ENCODE results near the gene TNFRSF13B. TPM values are rescaled to one million over a fixed set of nuclear protein-coding genes. Genes with fewer than 3 reads are reported as not detected.

The TNFRSF13B gene
- total RNA-seq, 2 experiments from 2014 or later, result not detected

- ChIA-PET POLR2A (no interaction called here), CTCF (no interaction called here)
- Mint-ChIP-seq H3K27me3 (no peaks in the 10 kb centered on the region), H3K9me3 (ENCODE audit: low read depth) (no peaks in the 10 kb centered on the region), H3K4me1 (no peaks in the 10 kb centered on the region), H3K4me3 (no peak overlapping the region), H3K36me3 (ENCODE audit: low read depth) (no peaks in the 10 kb centered on the region), H3K27ac (no peak overlapping the region)
- DNase-seq, result no peak
- intact Hi-C loops (cut with DNase I, micrococcal nuclease), result no loop called here
- no peak for ATAC-seq
Measured at GRCh38 chr17:16939606-16940115, 32.3 kb downstream of the TNFRSF13B start.

- CTCF ChIA-PET, result no interaction called here
- H3K27me3 Mint-ChIP-seq, result no peaks in the 10 kb centered on the region
Measured at GRCh38 chr17:16939208-16939576, 32.7 kb downstream of the TNFRSF13B start.

GRCh38 chr17:16938496-16939207, 33.3 kb downstream of the TNFRSF13B start:
- ChIA-PET CTCF (no interaction called here), POLR2A (no interaction called here)
- Mint-ChIP-seq H3K36me3 (ENCODE audit: low read depth) (no peaks in the 10 kb centered on the region), H3K9me3 (ENCODE audit: low read depth) (no peaks in the 10 kb centered on the region), H3K27me3 (no peaks in the 10 kb centered on the region), H3K4me3 (no peak overlapping the region), H3K27ac (no peak overlapping the region), H3K4me1 (no peaks in the 10 kb centered on the region)
- DNase-seq, result no peak
- intact Hi-C loops (cut with DNase I, micrococcal nuclease), result no loop called here
- ATAC-seq, result no peak

More at GRCh38 chr17:16939208-16939576, 32.7 kb downstream of the TNFRSF13B start:
- Mint-ChIP-seq H3K4me1 (no peaks in the 10 kb centered on the region), H3K36me3 (ENCODE audit: low read depth) (no peaks in the 10 kb centered on the region), H3K27ac (no peak overlapping the region), H3K4me3 (no peak overlapping the region), H3K9me3 (ENCODE audit: low read depth) (no peaks in the 10 kb centered on the region)
- intact Hi-C loops (cut with DNase I, micrococcal nuclease), result no loop called here
- ATAC-seq (no peak), DNase-seq (no peak)
- POLR2A ChIA-PET, result no interaction called here

DNA sequence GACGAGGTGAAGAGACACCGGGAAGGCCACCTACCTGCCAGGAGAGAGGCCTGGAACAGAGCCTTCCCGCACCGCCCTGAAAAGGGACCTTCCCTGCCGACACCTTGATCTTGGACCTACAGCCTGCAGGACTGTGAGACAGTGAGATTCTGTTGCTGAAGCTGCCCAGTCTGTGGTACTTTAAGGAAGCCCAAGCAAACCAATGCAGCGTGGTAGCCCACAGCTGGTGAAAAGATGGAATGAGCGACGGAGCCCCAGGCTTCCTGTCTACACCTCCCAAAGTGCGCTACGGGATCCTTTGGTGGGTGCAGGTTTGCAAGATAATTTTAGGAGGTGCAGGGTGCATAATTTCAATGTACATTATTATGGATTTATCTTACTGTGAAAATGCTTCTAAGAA, 33.9 kb downstream of the TNFRSF13B start:
- no peaks in the 10 kb centered on the region for H3K27me3 Mint-ChIP-seq
- ChIA-PET POLR2A (no interaction called here), CTCF (no interaction called here)
- no peaks in the 10 kb centered on the region for H3K36me3 Mint-ChIP-seq (ENCODE audit: low read depth)
- no peaks in the 10 kb centered on the region for H3K9me3 Mint-ChIP-seq (ENCODE audit: low read depth)
- DNase-seq (no peak), ATAC-seq (no peak)
- no peak overlapping the region for H3K27ac Mint-ChIP-seq
- H3K4me3 Mint-ChIP-seq, result no peak overlapping the region
- H3K4me1 Mint-ChIP-seq, result no peaks in the 10 kb centered on the region
- intact Hi-C loops (cut with DNase I, micrococcal nuclease), result no loop called here

DNA sequence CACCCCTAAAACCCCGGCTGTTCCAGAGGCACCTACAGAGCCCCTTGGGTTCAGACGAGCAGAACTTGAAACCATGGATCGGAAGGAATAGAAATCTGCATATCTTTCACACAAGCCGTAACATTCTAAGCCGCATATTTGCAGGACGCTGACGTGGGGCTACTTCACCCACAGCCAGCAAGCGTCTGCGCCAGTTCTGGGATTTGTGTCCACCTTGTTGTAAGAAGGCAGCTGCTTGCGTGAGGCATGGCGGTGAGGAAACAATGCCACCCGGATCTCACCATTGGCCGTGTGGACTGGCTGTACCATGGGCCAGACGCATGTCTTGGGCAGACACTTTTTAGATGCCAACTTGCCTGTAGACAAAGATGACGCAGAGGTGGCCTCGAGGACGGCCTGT, 34.5 kb downstream of the TNFRSF13B start:
- Mint-ChIP-seq H3K27me3 (no peaks in the 10 kb centered on the region), H3K9me3 (ENCODE audit: low read depth) (no peaks in the 10 kb centered on the region), H3K27ac (no peak overlapping the region), H3K36me3 (ENCODE audit: low read depth) (no peaks in the 10 kb centered on the region), H3K4me1 (no peaks in the 10 kb centered on the region), H3K4me3 (no peak overlapping the region)
- ChIA-PET POLR2A (no interaction called here), CTCF (no interaction called here)
- intact Hi-C loops (cut with DNase I, micrococcal nuclease), result no loop called here
- ATAC-seq (no peak), DNase-seq (no peak)

GRCh38 chr17:16936536-16937310, 35.2 kb downstream of the TNFRSF13B start:
- ChIA-PET POLR2A (no interaction called here), CTCF (interaction anchor here (0.6 kb wide), 1 partner anchor 9 kb away, joined by 3 read pairs; no protein-coding TSS in a partner anchor)
- no peak for ATAC-seq
- Mint-ChIP-seq H3K27me3 (no peaks in the 10 kb centered on the region), H3K27ac (no peak overlapping the region), H3K36me3 (ENCODE audit: low read depth) (no peaks in the 10 kb centered on the region), H3K4me1 (no peaks in the 10 kb centered on the region), H3K4me3 (no peak overlapping the region), H3K9me3 (ENCODE audit: low read depth) (no peaks in the 10 kb centered on the region)
- intact Hi-C loops (cut with DNase I, micrococcal nuclease), result no loop called here
- DNase-seq, result no peak

DNA sequence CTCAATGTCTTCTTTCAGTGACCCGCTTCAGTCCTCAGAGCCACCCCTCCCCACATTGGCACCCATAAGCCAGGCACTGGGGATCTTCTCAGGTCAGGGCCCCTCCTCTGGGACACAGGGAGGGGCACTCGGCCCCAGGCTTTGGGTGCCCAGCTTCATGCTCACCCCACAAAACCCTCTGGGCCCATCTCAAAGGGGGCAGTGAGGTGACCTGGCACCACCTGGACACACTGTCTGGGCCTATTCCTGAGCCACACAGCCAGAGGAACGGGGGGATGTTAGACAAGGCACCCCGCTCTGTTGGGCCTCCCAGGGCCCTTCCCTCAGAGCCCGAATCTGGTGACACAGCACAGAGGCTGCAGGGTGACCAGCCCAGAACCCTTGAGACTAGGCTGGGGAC, 36.1 kb downstream of the TNFRSF13B start:
- DNase-seq (no peak), ATAC-seq (no peak)
- ChIA-PET CTCF (no interaction called here), POLR2A (no interaction called here)
- intact Hi-C loops (cut with DNase I, micrococcal nuclease), result no loop called here
- Mint-ChIP-seq H3K4me1 (no peaks in the 10 kb centered on the region), H3K27ac (no peak overlapping the region), H3K36me3 (ENCODE audit: low read depth) (no peaks in the 10 kb centered on the region), H3K4me3 (no peak overlapping the region), H3K27me3 (no peaks in the 10 kb centered on the region), H3K9me3 (ENCODE audit: low read depth) (no peaks in the 10 kb centered on the region)

DNA sequence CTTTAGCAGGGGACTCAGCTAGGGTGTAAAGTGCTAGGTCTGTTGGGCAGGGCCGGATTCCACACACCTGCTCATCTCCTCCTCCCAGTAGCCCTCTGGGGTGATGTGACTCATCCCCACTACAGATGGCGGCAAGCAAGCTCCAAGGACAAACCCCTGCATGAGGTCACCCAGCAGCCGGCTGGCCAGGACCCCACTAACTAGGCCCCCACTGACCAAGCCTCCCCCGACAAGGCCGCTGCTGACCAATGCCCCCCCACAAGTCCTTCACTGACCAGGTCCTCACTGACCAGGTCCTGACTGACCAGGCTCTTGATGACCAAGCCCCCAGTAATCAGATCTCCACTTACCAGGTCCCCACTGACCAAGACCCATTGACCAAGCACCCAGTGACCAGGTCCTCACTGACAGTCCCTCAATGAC, 36.7 kb downstream of the TNFRSF13B start:
- POLR2A ChIA-PET, result no interaction called here
- ATAC-seq (no peak), DNase-seq (no peak)
- no peak overlapping the region for H3K4me3 Mint-ChIP-seq
- no peaks in the 10 kb centered on the region for H3K9me3 Mint-ChIP-seq (ENCODE audit: low read depth)
- no peaks in the 10 kb centered on the region for H3K36me3 Mint-ChIP-seq (ENCODE audit: low read depth)
- no peaks in the 10 kb centered on the region for H3K27me3 Mint-ChIP-seq
- CTCF ChIA-PET, result no interaction called here
- no peak overlapping the region for H3K27ac Mint-ChIP-seq
- intact Hi-C loops (cut with DNase I, micrococcal nuclease), result no loop called here
- H3K4me1 Mint-ChIP-seq, result no peaks in the 10 kb centered on the region

DNA sequence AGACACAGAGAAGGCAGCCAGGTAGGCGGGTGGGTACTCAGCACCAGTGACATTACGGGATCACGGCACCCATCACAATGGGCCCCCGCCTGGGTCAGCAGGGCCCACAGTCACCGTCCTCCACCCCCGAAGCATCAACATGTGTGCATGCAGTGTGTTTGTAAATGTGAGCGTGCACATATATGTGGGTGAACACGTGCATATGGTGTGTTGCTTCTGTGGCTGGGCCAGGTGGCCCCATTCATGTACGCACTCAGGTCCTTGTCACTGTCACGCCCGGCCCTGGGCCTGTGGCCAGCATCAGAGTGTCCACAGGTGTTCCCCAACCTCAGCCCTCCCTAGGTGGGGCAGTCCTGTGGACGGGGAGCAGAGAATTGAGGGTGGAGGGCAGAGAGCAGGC, 37.1 kb downstream of the TNFRSF13B start:
- Mint-ChIP-seq H3K4me3 (no peak overlapping the region), H3K27ac (no peak overlapping the region), H3K4me1 (no peaks in the 10 kb centered on the region), H3K9me3 (ENCODE audit: low read depth) (no peaks in the 10 kb centered on the region), H3K36me3 (ENCODE audit: low read depth) (no peaks in the 10 kb centered on the region), H3K27me3 (no peaks in the 10 kb centered on the region)
- no peak for DNase-seq
- ChIA-PET CTCF (no interaction called here), POLR2A (no interaction called here)
- intact Hi-C loops (cut with DNase I, micrococcal nuclease), result no loop called here
- ATAC-seq, result no peak

GRCh38 chr17:16934133-16934795, 37.7 kb downstream of the TNFRSF13B start:
- ChIA-PET POLR2A (no interaction called here), CTCF (no interaction called here)
- Mint-ChIP-seq H3K36me3 (ENCODE audit: low read depth) (no peaks in the 10 kb centered on the region), H3K27ac (no peak overlapping the region), H3K4me1 (no peaks in the 10 kb centered on the region), H3K9me3 (ENCODE audit: low read depth) (no peaks in the 10 kb centered on the region), H3K27me3 (no peaks in the 10 kb centered on the region), H3K4me3 (no peak overlapping the region)
- intact Hi-C loops (cut with DNase I, micrococcal nuclease), result no loop called here
- ATAC-seq (no peak), DNase-seq (no peak)

- DNase-seq, result no peak
- no peaks in the 10 kb centered on the region for H3K27me3 Mint-ChIP-seq
- intact Hi-C loops (cut with DNase I, micrococcal nuclease), result no loop called here
- ChIA-PET CTCF (no interaction called here), POLR2A (no interaction called here)
- H3K36me3 Mint-ChIP-seq (ENCODE audit: low read depth), result no peaks in the 10 kb centered on the region
- H3K4me3 Mint-ChIP-seq, result no peak overlapping the region
- no peak for ATAC-seq
- no peaks in the 10 kb centered on the region for H3K9me3 Mint-ChIP-seq (ENCODE audit: low read depth)
- no peak overlapping the region for H3K27ac Mint-ChIP-seq
- H3K4me1 Mint-ChIP-seq, result peaks cover 5% of the 10 kb centered on the region
Measured at GRCh38 chr17:16933317-16934132, 38.4 kb downstream of the TNFRSF13B start.
